HG03139 (cell line): Measurements from ENCODE around the gene FOXF2.
"Not testable (repeated sequence)": the region's sequence is repeated elsewhere in the genome, so short reads cannot be mapped to it uniquely, and the experiment has no call there.

Experiments used
- ATAC-seq: cut with Tn5 transposase; IDR thresholded peaks from one replicate; pipeline ENCODE4 v1.9.1; 2021; ENCODE audit not compliant: unreplicated experiment

Gene FOXF2

DNA sequence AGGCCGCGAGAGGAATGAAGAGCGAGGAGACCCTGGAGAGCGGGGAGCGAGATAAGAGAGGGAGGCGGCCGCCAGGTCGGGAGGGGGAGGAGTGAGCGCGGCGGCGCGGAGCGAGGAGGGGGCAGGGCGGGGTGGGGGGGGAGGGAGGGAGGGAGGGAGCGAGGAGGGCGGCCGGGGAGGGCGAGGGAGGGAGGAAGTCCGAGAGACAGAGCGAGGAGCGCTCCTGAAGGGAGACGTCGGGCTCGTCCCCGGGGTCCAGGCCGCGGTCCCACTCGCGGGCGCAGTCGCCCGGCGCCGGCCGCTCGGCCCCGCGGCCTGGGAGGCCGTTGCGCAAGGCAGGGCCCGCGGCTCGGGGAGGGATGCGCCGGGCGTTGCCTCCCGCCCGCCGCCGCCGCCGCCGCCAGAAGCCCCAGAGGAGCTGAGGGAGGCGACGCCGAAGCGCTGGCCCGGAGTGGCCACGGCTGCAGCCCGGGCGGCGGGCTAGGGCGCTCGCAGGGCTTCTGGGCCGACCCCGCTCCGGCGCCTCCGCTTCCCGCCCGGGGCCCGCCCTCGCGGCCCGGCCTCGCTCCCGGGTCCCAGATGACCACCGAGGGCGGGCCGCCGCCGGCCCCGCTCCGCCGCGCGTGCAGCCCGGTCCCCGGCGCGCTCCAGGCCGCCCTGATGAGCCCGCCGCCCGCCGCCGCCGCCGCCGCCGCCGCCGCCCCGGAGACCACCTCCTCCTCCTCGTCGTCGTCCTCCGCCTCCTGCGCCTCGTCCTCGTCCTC lies at the start of gene FOXF2:
FOXF2 (plus strand) TSS at position 208 of the 764 bp plus-strand sequence; CDS start at position 580, 372 bp downstream.
- ATAC-seq: no peak

DNA sequence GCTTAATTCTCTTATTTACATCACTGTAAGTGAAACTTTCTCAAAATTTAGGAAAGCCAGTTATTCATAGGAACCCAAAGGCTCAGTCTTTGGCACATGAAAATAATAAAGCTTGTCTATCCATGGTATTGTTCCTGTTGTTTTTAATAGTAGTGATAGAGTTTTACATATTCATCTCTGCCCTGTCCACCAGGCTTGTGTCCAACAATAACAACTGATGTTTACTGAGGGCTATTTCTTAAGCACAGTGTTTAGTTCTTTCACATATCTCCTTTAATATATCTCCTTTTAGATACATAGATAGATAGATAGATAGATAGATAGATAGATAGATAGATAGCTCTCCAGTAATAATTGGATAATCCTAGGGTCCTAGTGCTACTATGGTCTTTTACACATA lies 43.3 kb upstream of the FOXF2 start:
- no peak for ATAC-seq

DNA sequence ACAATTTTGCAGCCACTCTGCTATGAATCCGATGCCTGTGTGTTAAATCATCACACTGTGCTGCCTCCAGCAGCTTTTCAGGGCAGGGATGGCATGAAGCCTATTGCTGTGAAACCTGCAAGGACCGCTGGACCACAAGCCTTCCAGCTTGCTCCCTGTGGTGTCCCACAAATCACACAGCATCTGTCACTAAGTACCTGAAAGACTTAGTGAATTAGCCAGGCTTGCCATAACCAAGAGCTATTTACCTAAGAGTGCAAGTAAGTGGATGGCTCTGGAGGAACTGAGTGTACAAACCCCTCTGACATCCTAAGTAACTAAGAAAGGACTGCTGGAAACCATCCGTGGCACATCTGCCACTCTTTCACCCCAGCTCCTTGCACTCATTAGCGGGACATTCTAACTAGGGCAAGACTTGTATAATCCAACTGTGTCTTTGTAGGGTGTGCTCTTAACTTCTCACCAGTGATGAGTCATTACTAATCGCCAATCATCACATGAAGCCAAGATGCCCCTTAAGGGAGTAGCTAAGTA lies 42.8 kb upstream of the FOXF2 start:
- ATAC-seq: no peak

DNA sequence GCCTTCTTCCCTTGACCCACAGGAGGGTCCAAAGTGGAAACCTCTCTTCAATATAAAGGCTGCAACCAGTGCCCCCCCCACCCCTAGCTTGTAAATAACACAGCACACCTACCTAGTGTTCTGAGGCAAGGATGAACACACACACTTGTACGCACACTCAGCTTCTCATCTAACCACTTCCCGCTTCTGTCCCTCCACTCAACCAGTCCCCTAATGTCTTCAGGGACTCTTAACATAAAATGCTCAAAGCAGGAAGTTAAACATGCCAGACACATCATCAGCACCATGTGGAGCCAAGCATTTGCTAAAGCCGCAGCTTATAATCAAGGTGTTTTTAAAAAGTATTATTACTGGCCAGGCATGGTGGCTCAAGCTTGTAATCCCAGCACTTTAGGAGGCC lies 42.2 kb upstream of the FOXF2 start:
- no peak for ATAC-seq

DNA sequence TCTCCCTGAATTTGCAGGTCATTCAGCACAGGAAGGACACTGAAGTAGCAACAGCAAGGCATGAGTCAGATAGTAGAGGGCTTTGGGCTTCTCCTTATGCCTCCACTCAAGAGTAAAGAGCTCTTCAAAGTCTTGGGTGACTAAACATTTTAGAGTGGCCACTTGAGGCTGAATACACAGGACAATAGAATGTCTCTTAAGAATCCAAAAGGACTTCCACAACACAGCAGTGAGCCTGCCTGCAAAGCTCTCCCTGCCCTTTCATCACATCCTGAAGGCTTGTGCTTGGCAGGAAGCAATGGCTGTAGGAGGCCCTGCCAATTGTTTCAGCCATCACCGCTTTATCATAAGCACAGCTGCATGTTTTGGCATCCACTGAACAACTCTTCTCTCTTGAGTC lies 40.7 kb upstream of the FOXF2 start:
- no peak for ATAC-seq

DNA sequence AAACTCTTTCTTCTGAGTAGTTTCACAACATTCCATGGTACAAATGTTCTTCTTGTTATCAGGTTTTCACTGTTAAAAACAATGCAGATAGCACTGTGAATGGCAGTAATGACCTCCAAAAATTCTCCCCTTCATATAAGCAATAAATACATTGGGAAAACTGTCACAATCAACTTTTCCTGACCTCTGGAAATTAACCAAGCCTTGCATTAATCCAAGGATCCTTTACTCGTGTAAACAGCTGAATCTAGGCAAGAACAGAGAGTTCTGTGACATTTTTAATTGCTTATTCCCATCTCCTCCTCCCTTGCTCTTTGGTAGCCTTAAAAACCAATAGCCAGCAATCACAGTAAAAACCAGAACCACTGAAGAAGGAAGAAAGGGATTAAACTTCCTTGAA lies 39.7 kb upstream of the FOXF2 start:
- ATAC-seq: no peak

DNA sequence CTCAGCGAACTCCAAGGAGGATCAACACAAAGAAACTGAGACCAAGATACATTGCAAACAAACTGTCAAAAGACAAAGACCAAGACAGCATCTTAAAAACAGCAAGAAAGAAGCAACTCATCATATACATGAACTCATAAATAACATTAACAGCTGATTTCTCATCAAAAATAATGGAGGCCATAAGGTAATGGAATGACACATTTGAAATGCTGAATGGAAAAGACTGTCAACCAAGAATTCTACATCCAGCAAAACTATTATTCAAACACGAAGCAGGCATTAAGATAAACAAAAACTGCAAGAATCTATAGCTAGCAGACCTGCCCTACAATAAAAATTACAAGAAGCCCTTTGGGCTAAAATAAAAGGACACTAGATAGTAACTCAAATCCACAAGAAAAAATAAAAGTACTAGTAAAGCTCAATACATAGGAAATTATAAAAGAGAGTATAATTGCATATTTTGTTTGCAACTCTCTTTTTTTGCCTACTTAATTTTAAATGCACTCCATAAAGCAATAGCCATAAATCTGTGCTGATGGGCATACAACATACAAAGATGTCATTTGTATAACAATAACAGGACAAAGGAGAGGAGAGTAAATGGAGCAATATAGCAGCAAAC lies 37.9 kb upstream of the FOXF2 start:
- ATAC-seq: no peak

DNA sequence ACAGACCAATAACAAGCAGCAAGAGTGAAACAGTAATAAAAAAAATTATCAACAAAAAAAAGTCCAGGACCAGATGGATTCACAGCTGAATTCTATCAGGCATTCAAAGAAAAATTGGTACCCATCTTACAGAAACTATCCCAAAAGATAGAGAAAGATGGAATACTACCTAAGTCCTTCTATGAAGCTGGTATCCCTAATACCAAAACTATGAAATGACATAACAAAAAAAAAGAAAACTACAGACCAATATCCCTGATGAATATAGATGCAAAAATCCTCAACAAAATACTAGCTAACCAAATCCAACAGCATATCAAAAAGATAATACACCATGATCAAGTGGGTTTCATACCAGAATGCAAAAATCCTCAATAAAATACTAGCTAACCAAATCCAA lies 34.3 kb upstream of the FOXF2 start:
- ATAC-seq: not testable (repeated sequence)

DNA sequence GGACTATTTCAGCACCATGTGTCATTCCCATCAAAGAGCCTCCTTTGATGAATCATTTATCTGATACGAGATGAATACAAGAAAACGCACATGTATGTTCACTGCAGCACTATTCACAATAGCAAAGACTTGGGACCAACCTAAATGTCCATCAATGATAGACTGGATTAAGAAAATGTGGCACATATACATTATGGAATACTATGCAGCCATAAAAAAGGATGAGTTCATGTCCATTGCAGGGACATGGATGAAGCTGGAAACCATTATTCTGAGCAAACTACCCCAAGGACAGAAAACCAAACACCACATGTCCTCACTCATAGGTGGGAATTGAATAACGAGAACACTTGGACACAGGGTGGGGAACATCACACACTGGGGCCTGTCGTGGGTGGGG lies 27.7 kb upstream of the FOXF2 start:
- not testable (repeated sequence) for ATAC-seq

DNA sequence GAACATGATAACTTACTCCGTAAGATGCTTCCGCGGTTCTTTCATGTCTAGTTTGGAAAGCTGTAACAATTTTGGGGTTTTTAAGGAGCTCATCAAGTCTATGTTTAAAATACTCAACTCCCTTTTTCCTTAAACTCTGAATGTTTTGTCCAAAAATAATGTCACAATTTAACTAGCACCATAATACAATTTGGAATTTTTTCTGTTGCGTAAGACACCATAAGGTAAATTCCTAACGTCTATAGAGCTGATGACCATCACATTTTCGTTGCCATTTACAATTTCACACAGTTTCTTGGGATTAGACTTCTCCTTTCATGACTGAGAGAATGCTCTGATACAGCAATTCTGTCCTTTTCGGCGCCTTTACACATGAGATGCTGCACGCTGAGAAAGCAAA lies 26.7 kb upstream of the FOXF2 start:
- no peak for ATAC-seq

DNA sequence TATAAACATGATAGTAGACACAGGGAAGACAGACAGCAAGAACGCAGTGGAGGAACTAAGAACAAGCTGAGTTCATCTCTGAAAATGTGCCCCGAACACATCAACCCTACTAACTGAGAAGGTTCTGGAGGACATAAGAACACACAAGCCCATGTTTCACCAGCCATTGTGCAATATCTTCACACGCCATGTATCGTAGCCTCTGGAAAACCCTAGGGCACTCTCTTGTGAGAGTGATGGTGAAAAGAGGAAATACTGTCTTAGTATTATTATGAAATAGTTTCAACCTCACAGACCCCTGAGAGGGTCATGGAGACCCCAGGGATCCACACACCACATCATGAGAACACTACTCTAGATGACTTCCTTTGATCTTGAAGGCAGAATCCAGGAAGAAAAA lies 26.1 kb upstream of the FOXF2 start:
- ATAC-seq: no peak

DNA sequence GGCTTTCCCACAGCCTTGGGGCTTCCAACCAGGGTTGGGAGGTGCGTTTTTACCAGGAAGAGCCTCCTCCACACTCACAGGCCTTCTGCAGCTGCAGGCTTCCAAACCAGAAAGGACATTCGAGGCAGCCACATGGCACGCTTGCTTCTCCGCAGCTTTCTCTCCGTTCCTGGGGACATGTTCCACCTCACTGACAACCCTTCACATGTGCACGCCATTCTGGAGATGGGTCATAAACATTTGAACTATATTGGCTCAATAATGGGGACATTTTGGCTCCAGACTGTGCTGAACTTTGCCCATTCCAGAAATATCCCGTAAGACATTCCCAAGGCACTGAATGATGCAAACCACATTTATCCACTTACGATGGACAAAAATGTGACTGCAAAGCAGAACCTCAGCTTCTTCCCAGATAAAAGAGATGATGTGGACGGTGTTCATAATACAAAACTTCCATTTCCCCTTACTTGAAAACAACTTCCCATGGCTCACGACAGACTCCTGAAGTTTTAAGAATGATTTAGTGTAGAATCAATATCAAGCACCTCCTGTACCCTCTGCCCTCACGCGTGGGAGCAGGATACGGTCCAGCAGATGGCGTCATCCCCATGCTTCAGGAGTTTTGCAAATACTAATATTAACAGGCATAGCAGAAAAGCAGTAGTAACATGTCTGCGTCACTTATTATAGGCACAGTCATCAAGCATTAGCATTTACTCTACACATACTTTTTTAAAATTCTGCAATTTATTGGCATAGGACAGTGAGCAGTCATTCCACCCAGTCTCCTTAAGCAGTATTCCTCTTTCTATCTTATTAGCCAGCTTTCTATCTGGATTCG lies 25.4 kb upstream of the FOXF2 start:
- no peak for ATAC-seq

DNA sequence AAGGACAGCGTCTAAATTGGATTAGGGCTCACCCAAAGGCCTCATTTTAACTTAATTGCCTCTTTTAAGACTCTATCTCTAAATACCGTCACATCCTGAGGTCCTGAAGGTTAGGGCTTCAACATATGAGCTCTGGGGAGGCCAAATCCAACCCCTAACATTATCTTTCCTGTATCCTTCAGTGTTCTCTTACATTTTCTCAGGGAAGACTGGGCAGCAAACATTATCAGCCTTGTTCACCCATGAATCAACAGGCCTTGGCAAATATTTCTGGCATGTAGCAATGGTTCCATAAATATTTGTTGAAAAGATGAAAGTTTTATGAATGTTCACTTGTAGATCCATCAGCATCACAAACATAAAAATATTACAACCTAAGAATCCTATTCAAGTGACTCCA lies 24.6 kb upstream of the FOXF2 start:
- ATAC-seq: no peak

DNA sequence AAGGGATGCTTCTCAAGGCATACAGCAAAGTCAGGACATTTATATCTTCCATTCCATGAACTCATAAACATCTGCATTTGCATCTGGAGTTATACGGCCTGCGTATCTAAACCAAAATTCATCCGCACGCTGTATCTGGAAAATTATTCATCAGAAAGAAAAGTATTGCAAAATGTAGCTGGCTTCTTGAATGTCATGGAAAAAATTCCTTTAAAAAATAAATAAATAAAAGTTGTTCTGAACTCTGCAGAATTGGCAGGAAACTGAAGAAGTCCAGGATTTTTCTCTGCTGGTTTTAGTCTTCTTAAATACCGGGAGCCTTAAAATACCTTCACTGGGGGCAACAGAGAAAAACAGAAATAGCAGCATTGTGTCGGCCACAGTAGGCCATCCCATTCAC lies 23.7 kb upstream of the FOXF2 start:
- no peak for ATAC-seq

DNA sequence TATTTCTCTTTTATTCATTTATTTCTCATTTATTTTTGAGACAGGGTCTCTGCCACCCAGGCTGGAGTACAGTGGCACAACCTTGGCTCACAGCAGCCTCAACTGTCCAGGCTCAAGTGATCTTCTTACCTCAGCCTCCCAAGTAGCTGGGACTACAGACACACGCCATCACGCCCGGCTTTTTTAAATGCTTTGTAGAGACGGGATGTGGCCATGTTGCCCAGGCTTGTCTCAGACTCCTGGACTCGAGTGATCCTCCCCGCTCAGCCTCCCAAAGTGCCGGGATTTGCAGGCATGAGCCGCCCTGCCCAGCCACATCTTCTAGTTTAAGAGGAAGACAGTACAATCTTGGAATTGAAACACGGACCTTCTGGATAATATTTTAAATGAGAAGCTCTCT lies 21.6 kb upstream of the FOXF2 start:
- no peak for ATAC-seq

DNA sequence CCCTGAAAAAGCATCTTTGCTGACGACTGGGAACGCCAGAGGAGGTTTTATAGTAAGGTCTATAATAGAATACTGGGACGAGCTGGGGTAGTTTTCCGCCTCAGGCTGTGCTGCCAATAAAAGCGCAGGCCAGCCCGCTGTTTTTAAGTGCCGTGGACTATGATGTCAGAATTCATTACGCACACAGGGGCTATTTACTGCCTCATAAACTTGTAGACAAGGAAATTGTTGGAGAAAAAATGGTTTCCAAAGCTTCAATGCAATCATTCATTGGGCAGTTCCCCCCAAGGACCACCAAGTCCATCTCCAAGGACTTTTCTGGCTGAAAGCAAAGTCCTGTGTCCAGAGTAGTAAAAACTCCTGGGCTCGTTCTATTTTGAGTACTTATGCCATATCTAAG lies 20.4 kb upstream of the FOXF2 start:
- no peak for ATAC-seq

DNA sequence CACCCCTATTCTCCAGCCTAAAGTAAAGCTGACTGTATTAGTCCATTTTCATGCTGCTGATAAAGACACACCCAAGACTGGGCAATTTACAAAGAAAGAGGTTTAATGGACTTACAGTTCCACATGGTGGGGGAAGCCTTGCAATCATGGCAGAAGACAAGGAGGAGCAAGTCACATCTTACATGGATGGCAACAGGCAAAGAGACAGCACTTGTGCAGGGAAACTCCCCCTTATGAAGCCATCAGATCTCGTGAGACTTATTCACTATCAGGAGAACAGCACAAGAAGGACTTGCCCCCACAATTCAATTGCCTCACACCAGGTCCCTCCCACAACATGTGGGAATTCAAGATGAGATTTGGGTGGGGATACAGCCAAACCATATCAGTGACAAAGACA lies 19.7 kb upstream of the FOXF2 start:
- ATAC-seq: not testable (repeated sequence)

DNA sequence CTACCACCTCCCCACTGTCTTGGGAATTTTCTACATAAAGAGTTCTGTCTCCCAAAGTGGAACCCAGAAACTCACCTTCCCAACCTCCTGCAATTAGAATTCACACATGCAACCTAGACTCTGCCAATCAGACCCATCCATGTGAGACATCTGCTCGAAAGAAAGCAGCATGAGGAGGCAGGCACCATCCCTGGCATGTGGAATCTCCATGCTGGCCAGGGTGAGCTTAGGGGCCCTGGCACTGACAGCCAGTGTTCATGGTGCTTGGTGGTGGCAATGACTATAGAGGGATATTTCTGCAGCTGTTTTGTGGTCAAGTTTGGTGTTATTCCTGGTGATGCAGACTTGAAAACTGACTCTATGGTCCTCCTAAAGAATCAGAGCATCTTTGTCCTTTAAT lies 17.4 kb upstream of the FOXF2 start:
- ATAC-seq: no peak

DNA sequence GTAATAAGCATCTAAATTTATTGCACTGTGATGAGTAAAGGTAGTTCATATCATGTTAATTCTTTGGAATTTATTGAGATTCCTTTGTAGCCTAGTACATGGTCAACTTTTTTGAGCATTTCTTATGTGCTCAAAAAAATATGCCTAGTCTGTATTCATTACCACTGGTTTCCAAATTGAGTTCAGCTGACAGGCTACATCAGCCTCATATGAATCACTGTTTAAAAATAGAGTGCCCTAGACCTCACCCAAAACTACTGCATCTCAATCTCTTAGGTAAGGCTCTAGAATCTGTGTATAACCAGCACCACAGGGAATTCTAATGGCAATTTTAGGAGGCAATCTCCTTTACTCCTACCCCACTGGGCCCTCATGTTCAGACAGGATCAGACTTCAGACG lies 16.7 kb upstream of the FOXF2 start:
- no peak for ATAC-seq

DNA sequence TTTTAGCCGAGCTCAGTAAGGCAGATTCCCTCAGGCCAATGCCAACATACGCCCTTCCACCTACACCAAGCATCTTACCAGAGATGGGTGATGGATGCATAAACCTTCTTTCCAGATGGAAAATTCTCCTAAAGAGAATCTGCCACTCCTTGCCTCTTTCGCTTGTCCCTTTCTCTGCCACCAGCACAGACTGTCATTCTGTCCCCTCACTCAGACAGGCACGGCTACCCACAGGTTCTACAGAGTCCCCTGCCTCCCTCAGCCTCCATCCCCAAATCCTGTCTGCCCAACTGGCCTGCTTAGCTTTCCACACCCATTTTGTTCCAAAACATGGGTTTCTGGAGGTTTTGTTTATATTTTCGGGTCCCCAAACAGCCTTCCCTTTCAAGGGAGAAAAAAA lies 12.7 kb upstream of the FOXF2 start:
- no peak for ATAC-seq

DNA sequence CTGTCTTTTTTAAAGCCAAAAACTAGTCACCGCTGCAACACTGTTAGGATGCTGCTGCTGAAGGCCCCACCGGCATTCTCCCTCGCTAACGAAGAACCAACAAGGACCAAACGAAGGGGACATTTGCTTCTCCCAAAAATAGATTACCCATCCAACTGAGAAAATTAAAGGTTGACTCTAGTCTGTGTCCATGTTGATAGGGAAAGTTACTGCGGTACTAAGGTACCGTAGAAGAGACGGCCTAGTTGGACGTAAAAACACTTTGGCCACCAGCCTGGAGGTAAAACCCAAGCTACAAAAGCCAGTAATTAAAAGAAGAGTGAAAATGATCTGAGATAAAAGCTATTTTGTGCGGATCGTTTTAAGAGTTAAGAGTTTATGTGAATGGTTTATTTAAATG lies 11.8 kb upstream of the FOXF2 start:
- ATAC-seq: no peak
